Endothelial cell (in vitro differentiated cells): ENCODE data around the gene HACE1. TPM values are rescaled to one million over a fixed set of nuclear protein-coding genes. Genes with fewer than 3 reads are reported as not detected.
"Not testable (repeated sequence)": the region's sequence is repeated elsewhere in the genome, so short reads cannot be mapped to it uniquely, and the experiment has no call there.

Source experiments
- DNase-seq: peaks from one replicate; pipeline ENCODE4 v3.0.0; 2021; ENCODE audit warnings: low spot score
- H3K27ac Mint-ChIP-seq: one replicate; pipeline ENCODE4 v1.8.0; 2021; ENCODE audit warnings: mixed read lengths, inconsistent platforms; ENCODE audit not compliant: unreplicated experiment
- H3K27me3 Mint-ChIP-seq: one replicate; pipeline ENCODE4 v1.8.0; 2021; ENCODE audit warnings: mild to moderate bottlenecking, moderate library complexity, mixed read lengths, inconsistent platforms; ENCODE audit not compliant: unreplicated experiment
- H3K36me3 Mint-ChIP-seq: one replicate; pipeline ENCODE4 v1.8.0; 2021; ENCODE audit warnings: mild to moderate bottlenecking, low read depth, mixed read lengths, inconsistent platforms; ENCODE audit not compliant: unreplicated experiment
- H3K4me1 Mint-ChIP-seq: one replicate; pipeline ENCODE4 v1.8.0; 2021; ENCODE audit warnings: mild to moderate bottlenecking, mixed read lengths, inconsistent platforms; ENCODE audit not compliant: unreplicated experiment
- H3K4me3 Mint-ChIP-seq: one replicate; pipeline ENCODE4 v1.8.0; 2021; ENCODE audit warnings: mild to moderate bottlenecking, mixed read lengths, inconsistent platforms; ENCODE audit not compliant: unreplicated experiment
- H3K9me3 Mint-ChIP-seq: one replicate; pipeline ENCODE4 v1.8.0; 2021; ENCODE audit warnings: mixed read lengths, inconsistent platforms; ENCODE audit not compliant: unreplicated experiment
- total RNA-seq: library from RNA; stranded (reverse); fragmentation: NEBNext Ultra II Directional; extraction: Animal tissue kit (Norgen Biotek cat#: 25700); gene quantifications from one replicate; pipeline ENCODE4 v1.2.1, GENCODE V29; 2021; ENCODE audit not compliant: unreplicated experiment
- TF ChIP-seq, protein P1 (sequence below): fragments of 200-600 bp; sonication (generic); IDR thresholded peaks from one replicate; pipeline ENCODE4 v1.5.0; 2021; ENCODE audit warnings: antibody characterized with exemption; ENCODE audit not compliant: unreplicated experiment

Gene HACE1
- total RNA-seq, 1 donor from 2014 or later: 23.0 TPM

DNA sequence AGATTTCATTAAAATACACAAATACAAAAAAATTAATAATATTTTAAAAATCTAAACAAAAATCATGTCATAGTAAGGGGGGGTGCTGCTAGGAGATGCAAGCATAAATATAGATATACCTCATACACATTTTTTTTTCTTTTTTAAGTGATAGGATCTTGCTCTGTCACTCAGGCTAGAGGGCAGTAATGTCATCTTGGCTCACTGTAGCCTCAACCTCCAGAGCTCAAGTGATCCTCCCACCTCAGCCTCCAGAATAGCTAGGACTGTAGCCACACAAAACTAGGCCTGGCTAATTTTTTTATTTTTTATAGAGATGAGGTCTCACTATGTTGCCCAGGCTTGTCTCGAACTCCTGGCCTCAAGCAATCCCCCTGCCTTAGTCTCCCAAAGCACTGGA lies 90.8 kb downstream of the HACE1 start:
- DNase-seq: no peak
- Mint-ChIP-seq H3K27me3 (no peaks in the 10 kb centered on the region), H3K36me3 (peaks cover 19% of the 10 kb centered on the region), H3K9me3 (no peaks in the 10 kb centered on the region), H3K27ac (no peak overlapping the region), H3K4me1 (peaks cover 12% of the 10 kb centered on the region), H3K4me3 (no peak overlapping the region)
- TF ChIP-seq, protein P1, sequence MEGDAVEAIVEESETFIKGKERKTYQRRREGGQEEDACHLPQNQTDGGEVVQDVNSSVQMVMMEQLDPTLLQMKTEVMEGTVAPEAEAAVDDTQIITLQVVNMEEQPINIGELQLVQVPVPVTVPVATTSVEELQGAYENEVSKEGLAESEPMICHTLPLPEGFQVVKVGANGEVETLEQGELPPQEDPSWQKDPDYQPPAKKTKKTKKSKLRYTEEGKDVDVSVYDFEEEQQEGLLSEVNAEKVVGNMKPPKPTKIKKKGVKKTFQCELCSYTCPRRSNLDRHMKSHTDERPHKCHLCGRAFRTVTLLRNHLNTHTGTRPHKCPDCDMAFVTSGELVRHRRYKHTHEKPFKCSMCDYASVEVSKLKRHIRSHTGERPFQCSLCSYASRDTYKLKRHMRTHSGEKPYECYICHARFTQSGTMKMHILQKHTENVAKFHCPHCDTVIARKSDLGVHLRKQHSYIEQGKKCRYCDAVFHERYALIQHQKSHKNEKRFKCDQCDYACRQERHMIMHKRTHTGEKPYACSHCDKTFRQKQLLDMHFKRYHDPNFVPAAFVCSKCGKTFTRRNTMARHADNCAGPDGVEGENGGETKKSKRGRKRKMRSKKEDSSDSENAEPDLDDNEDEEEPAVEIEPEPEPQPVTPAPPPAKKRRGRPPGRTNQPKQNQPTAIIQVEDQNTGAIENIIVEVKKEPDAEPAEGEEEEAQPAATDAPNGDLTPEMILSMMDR: no peak

GRCh38 chr6:104766595-104766994 lies 93.1 kb downstream of the HACE1 start:
- peaks cover 28% of the 10 kb centered on the region for H3K36me3 Mint-ChIP-seq
- H3K4me1 Mint-ChIP-seq: peaks cover 12% of the 10 kb centered on the region
- DNase-seq: no peak
- TF ChIP-seq, protein P1: no peak
- no peak overlapping the region for H3K27ac Mint-ChIP-seq
- no peaks in the 10 kb centered on the region for H3K9me3 Mint-ChIP-seq
- no peak overlapping the region for H3K4me3 Mint-ChIP-seq
- no peaks in the 10 kb centered on the region for H3K27me3 Mint-ChIP-seq

- Mint-ChIP-seq H3K27ac (no peak overlapping the region), H3K27me3 (peaks cover 4% of the 10 kb centered on the region), H3K36me3 (peaks cover 64% of the 10 kb centered on the region), H3K4me3 (peak overlapping the region; percentile 33), H3K4me1 (peaks cover 10% of the 10 kb centered on the region), H3K9me3 (peaks cover 6% of the 10 kb centered on the region)
- DNase-seq: no peak
- TF ChIP-seq, protein P1: no peak
Observed at GRCh38 chr6:104754788-104755409, 104.8 kb downstream of the HACE1 start.

DNA sequence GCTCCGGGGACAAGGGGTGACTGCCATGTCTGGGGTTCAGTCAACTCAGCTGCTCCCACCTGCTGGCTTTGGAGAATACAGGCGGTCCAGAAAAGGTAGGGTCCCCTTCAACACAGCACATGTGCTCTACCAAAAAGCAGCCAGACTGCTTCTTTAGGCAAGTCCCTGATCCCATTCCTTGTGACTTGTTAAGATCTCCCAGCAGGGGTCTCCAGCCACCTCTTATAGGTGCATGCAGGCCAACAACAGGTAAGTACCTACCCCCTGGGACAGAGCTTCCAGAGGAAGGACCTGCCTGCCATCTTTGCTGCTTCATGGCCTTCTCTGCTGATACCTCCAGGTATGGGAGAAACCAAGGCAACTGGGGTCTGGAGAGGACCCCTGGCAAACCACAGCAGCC lies 106.5 kb downstream of the HACE1 start:
- H3K9me3 Mint-ChIP-seq: peaks cover 6% of the 10 kb centered on the region
- no peak for DNase-seq
- TF ChIP-seq, protein P1: no peak
- H3K27me3 Mint-ChIP-seq: peaks cover 4% of the 10 kb centered on the region
- no peaks in the 10 kb centered on the region for H3K4me1 Mint-ChIP-seq
- peaks cover 52% of the 10 kb centered on the region for H3K36me3 Mint-ChIP-seq
- no peak overlapping the region for H3K27ac Mint-ChIP-seq
- H3K4me3 Mint-ChIP-seq: no peak overlapping the region

- Mint-ChIP-seq H3K27me3 (peaks cover 2% of the 10 kb centered on the region), H3K9me3 (no peaks in the 10 kb centered on the region), H3K4me1 (no peaks in the 10 kb centered on the region)
Observed at GRCh38 chr6:104750449-104750848, 109.3 kb downstream of the HACE1 start.

DNA sequence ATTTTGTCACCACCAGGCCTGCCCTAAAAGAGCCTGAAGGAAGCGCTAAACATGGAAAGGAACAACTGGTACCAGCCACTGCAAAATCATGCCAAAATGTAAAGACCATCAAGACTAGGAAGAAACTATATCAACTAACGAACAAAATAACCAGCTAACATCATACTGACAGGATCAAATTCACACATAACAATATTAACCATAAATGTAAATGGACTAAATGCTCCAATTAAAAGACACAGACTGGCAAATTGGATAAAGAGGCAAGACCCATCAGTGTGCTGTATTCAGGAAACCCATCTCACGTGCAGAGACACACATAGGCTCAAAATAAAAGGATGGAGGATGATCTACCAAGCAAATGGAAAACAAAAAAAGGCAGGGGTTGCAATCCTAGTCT lies 120.6 kb downstream of the HACE1 start:
- H3K9me3 Mint-ChIP-seq, H3K36me3 Mint-ChIP-seq, H3K4me3 Mint-ChIP-seq, H3K27me3 Mint-ChIP-seq, H3K4me1 Mint-ChIP-seq, H3K27ac Mint-ChIP-seq, DNase-seq: not testable (repeated sequence)

More at GRCh38 chr6:104750449-104750848, 109.3 kb downstream of the HACE1 start:
- H3K4me3 Mint-ChIP-seq: no peak overlapping the region
- H3K27ac Mint-ChIP-seq: no peak overlapping the region
- TF ChIP-seq, protein P1: no peak
- H3K36me3 Mint-ChIP-seq: peaks cover 30% of the 10 kb centered on the region
- DNase-seq: no peak

- DNase-seq, H3K36me3 Mint-ChIP-seq, H3K4me1 Mint-ChIP-seq, H3K27me3 Mint-ChIP-seq, H3K4me3 Mint-ChIP-seq, H3K27ac Mint-ChIP-seq, H3K9me3 Mint-ChIP-seq: not testable (repeated sequence)
Observed at GRCh38 chr6:104737567-104737966, 122.2 kb downstream of the HACE1 start.
